UCSD-AML1 (cell line): Measurements from ENCODE around the gene PEX26.
"Not testable (repeated sequence)": the region's sequence is repeated elsewhere in the genome, so short reads cannot be mapped to it uniquely, and the experiment has no call there.

ENCODE experiments used
- DNase-seq: peaks from one replicate; lab custom pipeline; 2025; ENCODE audit not compliant: unreplicated experiment; lab: John Stamatoyannopoulos, UW

PEX26 gene

GRCh38 chr22:18093661-18094060 is 15.9 kb downstream of the PEX26 start:
- DNase-seq = no peak

GRCh38 chr22:18095101-18095805 is 17.5 kb downstream of the PEX26 start:
- DNase-seq = no peak

GRCh38 chr22:18096823-18097222 is 19.0 kb downstream of the PEX26 start:
- DNase-seq = no peak

- no peak for DNase-seq
Observed at GRCh38 chr22:18100781-18101180, 23.0 kb downstream of the PEX26 start.

GRCh38 chr22:18101536-18101935 is 23.7 kb downstream of the PEX26 start:
- DNase-seq = no peak

GRCh38 chr22:18103527-18104269 is 25.9 kb downstream of the PEX26 start:
- no peak for DNase-seq

- DNase-seq = no peak
Observed at GRCh38 chr22:18104566-18104965, 26.8 kb downstream of the PEX26 start.

GRCh38 chr22:18105981-18106380 is 28.2 kb downstream of the PEX26 start:
- DNase-seq = not testable (repeated sequence)

GRCh38 chr22:18106550-18107341 is 29.0 kb downstream of the PEX26 start:
- DNase-seq = not testable (repeated sequence)

- DNase-seq = no peak
Observed at GRCh38 chr22:18108187-18108586, 30.4 kb downstream of the PEX26 start.

- DNase-seq = no peak
Observed at GRCh38 chr22:18109410-18110193, 31.8 kb downstream of the PEX26 start.

- DNase-seq = no peak
Observed at GRCh38 chr22:18110194-18110953, 32.6 kb downstream of the PEX26 start, which contains the start of gene TUBA8. Gene TUBA8 (plus strand): TSS chr22:18110809. CDS start chr22:18110866, 57 bp downstream.

GRCh38 chr22:18110954-18111758 is 33.4 kb downstream of the PEX26 start:
- DNase-seq = no peak

- no peak for DNase-seq
Observed at GRCh38 chr22:18111759-18112330, 34.1 kb downstream of the PEX26 start.

GRCh38 chr22:18112440-18112839 is 34.6 kb downstream of the PEX26 start:
- DNase-seq = no peak

GRCh38 chr22:18113680-18114394 is 36.0 kb downstream of the PEX26 start:
- DNase-seq = peak; percentile 80

- no peak for DNase-seq
Observed at GRCh38 chr22:18114495-18114894, 36.7 kb downstream of the PEX26 start.

- no peak for DNase-seq
Observed at GRCh38 chr22:18114976-18115652, 37.3 kb downstream of the PEX26 start.
